GM19452 (cell line): ENCODE results near the gene OGFOD2.

ENCODE experiments used
- ATAC-seq: cut with Tn5 transposase; IDR thresholded peaks from one replicate; pipeline ENCODE4 v1.9.1; 2021; ENCODE audit not compliant: unreplicated experiment

Gene OGFOD2

GRCh38 chr12:122951406-122951805 is 23.6 kb upstream of the OGFOD2 start:
- ATAC-seq = no peak

GRCh38 chr12:122951979-122952892 is 22.8 kb upstream of the OGFOD2 start:
- ATAC-seq = no peak

- no peak for ATAC-seq
Observed at GRCh38 chr12:122955156-122955555, 19.9 kb upstream of the OGFOD2 start.

GRCh38 chr12:122956035-122956434 is 19.0 kb upstream of the OGFOD2 start:
- ATAC-seq = no peak

- ATAC-seq = no peak
Observed at GRCh38 chr12:122958198-122958888, 16.7 kb upstream of the OGFOD2 start.

- ATAC-seq = no peak
Observed at GRCh38 chr12:122959566-122960192, 15.4 kb upstream of the OGFOD2 start.

GRCh38 chr12:122960193-122960569 is 14.9 kb upstream of the OGFOD2 start:
- ATAC-seq = no peak

GRCh38 chr12:122961531-122962329 is 13.3 kb upstream of the OGFOD2 start:
- ATAC-seq = no peak

GRCh38 chr12:122963941-122964265 is 11.1 kb upstream of the OGFOD2 start:
- no peak for ATAC-seq

GRCh38 chr12:122964439-122965257 is 10.4 kb upstream of the OGFOD2 start:
- ATAC-seq = no peak

GRCh38 chr12:122965321-122965751 is 9.7 kb upstream of the OGFOD2 start:
- ATAC-seq = no peak

GRCh38 chr12:122965851-122966742 is 8.9 kb upstream of the OGFOD2 start, which contains the start of gene ABCB9:
Gene ABCB9 (minus strand): TSS chr12:122966463. CDS start chr12:122960235, 6,228 bp downstream.
- no peak for ATAC-seq

GRCh38 chr12:122966743-122967550 is 8.1 kb upstream of the OGFOD2 start:
- ATAC-seq = no peak

GRCh38 chr12:122968104-122968503 is 6.9 kb upstream of the OGFOD2 start:
- ATAC-seq = no peak

- no peak for ATAC-seq
Observed at GRCh38 chr12:122969676-122970075, 5.4 kb upstream of the OGFOD2 start.

GRCh38 chr12:122974274-122974891 is 661 bp upstream of the OGFOD2 start:
- peak; percentile 68 for ATAC-seq

- no peak for ATAC-seq
Observed at GRCh38 chr12:122975790-122976647, 975 bp downstream of the OGFOD2 start.
